Activated naive CD8-positive, alpha-beta T cell treated with anti-CD3 and anti-CD28 coated beads, Interleukin-2, amount 50 U/mL, for 24 hours (primary cell): ENCODE data around the gene KIF18B.

Source experiments
- ATAC-seq: fragments of 150-1000 bp; cut with Tn5 transposase; one replicate; pipeline ENCODE4 v1.10.0; 2021
- DNase-seq: peaks from one replicate; pipeline ENCODE4 v3.0.0; 2021
- H3K27ac Mint-ChIP-seq: one replicate; pipeline ENCODE4 v1.8.0; 2021; ENCODE audit warnings: mild to moderate bottlenecking, mixed read lengths
- H3K27me3 Mint-ChIP-seq: one replicate; pipeline ENCODE4 v1.8.0; 2021; ENCODE audit warnings: mixed read lengths
- H3K36me3 Mint-ChIP-seq: one replicate; pipeline ENCODE4 v1.8.0; 2021; ENCODE audit warnings: low read depth, mixed read lengths
- H3K4me1 Mint-ChIP-seq: one replicate; pipeline ENCODE4 v1.8.0; 2021; ENCODE audit warnings: mixed read lengths
- H3K4me3 Mint-ChIP-seq: one replicate; pipeline ENCODE4 v1.8.0; 2021; ENCODE audit warnings: mild to moderate bottlenecking, moderate library complexity, mixed read lengths
- H3K9me3 Mint-ChIP-seq: one replicate; pipeline ENCODE4 v1.8.0; 2021; ENCODE audit warnings: mixed read lengths

KIF18B gene

GRCh38 chr17:44933824-44934744 lies 13.5 kb downstream of the KIF18B start:
- Mint-ChIP-seq H3K36me3 (peaks cover 50% of the 10 kb centered on the region), H3K9me3 (no peaks in the 10 kb centered on the region)

GRCh38 chr17:44932787-44933097 lies 14.8 kb downstream of the KIF18B start:
- DNase-seq (no peak), ATAC-seq (no peak)
- no peak overlapping the region for H3K27ac Mint-ChIP-seq
- no peaks in the 10 kb centered on the region for H3K9me3 Mint-ChIP-seq
- H3K4me3 Mint-ChIP-seq = no peak overlapping the region
- no peaks in the 10 kb centered on the region for H3K27me3 Mint-ChIP-seq
- H3K36me3 Mint-ChIP-seq = peaks cover 46% of the 10 kb centered on the region
- no peaks in the 10 kb centered on the region for H3K4me1 Mint-ChIP-seq

More at GRCh38 chr17:44933824-44934744, 13.5 kb downstream of the KIF18B start:
- Mint-ChIP-seq H3K27ac (no peak overlapping the region), H3K4me3 (no peak overlapping the region), H3K4me1 (no peaks in the 10 kb centered on the region), H3K27me3 (no peaks in the 10 kb centered on the region)
- DNase-seq (no peak), ATAC-seq (no peak)

DNA sequence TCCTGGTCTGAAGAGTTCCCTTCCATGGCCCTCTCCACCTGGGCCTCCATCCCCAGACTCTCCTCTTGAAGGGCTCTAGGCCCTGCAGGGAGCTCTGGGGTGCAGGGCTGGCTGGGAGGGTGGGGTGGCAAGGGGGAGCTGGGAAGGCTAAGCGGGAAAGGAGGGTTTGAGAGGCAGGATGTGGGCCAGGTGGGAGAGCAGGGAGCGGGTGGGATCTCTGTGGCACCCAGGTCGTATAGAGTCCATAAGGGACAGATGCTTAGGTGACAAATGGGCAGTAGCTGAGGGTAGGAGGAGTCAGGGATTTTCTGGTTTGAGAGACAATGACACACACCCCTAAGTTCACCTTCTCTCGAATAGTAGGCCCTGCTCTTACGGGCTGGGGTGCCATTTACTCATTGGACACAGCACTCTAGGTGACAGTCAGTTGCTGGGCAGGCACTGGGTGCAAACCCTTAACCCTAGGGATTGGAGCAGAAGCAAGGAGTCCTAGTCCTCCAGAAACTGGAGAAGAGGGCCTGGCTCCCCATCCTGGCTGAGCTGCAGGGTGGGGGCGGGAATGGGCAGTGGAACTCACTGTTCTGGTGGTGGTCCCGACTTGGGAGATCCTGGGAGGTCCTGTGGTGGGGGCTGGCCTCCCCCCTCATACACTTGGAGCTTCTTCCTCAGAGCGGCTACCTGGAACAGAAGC lies 15.3 kb downstream of the KIF18B start:
- H3K36me3 Mint-ChIP-seq = peaks cover 46% of the 10 kb centered on the region
- no peak overlapping the region for H3K27ac Mint-ChIP-seq
- no peaks in the 10 kb centered on the region for H3K4me1 Mint-ChIP-seq
- no peaks in the 10 kb centered on the region for H3K27me3 Mint-ChIP-seq
- no peaks in the 10 kb centered on the region for H3K9me3 Mint-ChIP-seq
- no peak for ATAC-seq
- H3K4me3 Mint-ChIP-seq = no peak overlapping the region
- no peak for DNase-seq

DNA sequence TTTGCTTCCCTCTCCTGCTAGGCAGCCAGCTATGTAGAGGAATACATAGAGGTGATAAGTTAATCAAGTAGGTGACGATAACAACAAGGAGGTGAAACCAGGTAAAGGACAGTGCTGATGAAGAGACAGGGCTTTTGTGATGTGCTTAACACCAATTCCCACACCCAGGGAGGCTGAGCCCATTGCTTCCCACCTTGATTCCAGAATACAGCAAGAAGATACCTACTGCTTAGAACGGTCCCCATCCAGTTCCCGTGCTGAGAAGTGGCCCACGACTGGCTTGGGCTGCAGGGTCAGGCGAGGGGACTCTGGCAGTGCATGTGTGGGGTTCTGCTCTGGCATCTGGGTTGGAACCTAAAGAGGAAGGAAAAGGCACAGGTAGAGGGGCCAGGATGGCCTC lies 16.2 kb downstream of the KIF18B start:
- ATAC-seq (no peak), DNase-seq (no peak)
- H3K9me3 Mint-ChIP-seq = no peaks in the 10 kb centered on the region
- no peaks in the 10 kb centered on the region for H3K4me1 Mint-ChIP-seq
- H3K27me3 Mint-ChIP-seq = no peaks in the 10 kb centered on the region
- H3K27ac Mint-ChIP-seq = no peak overlapping the region
- no peak overlapping the region for H3K4me3 Mint-ChIP-seq
- H3K36me3 Mint-ChIP-seq = peaks cover 42% of the 10 kb centered on the region

DNA sequence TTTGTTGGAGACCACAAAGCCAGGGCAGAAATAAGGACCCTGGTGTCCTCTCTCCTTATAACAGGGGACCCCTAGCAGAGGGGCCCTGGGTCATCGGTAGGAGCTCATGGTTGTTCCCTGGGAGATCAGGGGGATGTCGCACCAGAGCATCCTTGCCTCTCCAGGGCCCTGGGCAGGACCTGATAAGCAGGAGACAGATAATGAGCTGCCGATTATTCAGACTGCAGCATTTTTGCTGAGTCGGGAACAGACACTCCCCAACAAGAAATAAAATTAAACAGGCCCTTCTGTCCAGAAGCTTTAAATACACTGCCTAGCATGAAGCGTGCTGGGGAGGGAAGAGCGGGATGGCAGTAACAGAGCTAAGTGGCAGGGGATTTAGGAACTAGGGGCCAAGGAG lies 16.9 kb downstream of the KIF18B start:
- Mint-ChIP-seq H3K27ac (no peak overlapping the region), H3K4me1 (no peaks in the 10 kb centered on the region), H3K27me3 (no peaks in the 10 kb centered on the region), H3K36me3 (peaks cover 43% of the 10 kb centered on the region), H3K4me3 (no peak overlapping the region), H3K9me3 (no peaks in the 10 kb centered on the region)
- ATAC-seq = no peak
- no peak for DNase-seq

GRCh38 chr17:44928950-44929720 lies 18.4 kb downstream of the KIF18B start:
- Mint-ChIP-seq H3K9me3 (no peaks in the 10 kb centered on the region), H3K27ac (no peak overlapping the region), H3K36me3 (peaks cover 38% of the 10 kb centered on the region), H3K4me3 (no peak overlapping the region), H3K27me3 (no peaks in the 10 kb centered on the region), H3K4me1 (no peaks in the 10 kb centered on the region)
- DNase-seq (no peak), ATAC-seq (no peak)

DNA sequence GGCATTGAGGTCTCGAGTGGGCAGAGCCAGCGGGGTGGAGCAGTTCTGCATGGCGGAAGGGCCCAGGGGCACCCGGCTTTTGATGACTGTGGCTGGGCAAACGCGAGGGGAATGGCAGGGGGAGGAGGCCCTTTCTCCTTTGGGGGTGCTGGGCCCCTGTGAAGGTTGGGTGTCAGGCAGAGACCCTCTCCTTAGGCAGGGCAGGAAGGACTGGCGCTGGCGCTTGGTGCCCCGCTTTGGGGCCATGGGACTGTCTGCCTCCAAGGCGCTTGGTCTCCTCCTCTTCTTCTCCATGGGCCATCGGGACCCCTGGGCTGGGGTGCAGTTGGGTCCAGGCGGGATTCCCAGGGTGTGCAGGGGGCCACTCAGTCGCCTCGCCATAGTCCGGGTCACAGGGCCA lies 19.4 kb downstream of the KIF18B start:
- Mint-ChIP-seq H3K36me3 (peaks cover 30% of the 10 kb centered on the region), H3K9me3 (no peaks in the 10 kb centered on the region), H3K27ac (no peak overlapping the region), H3K4me1 (no peaks in the 10 kb centered on the region), H3K27me3 (no peaks in the 10 kb centered on the region), H3K4me3 (no peak overlapping the region)
- ATAC-seq (no peak), DNase-seq (no peak)

GRCh38 chr17:44927696-44928095 lies 19.9 kb downstream of the KIF18B start:
- Mint-ChIP-seq H3K4me3 (no peak overlapping the region), H3K4me1 (no peaks in the 10 kb centered on the region), H3K36me3 (peaks cover 30% of the 10 kb centered on the region), H3K9me3 (no peaks in the 10 kb centered on the region), H3K27ac (no peak overlapping the region), H3K27me3 (no peaks in the 10 kb centered on the region)
- DNase-seq (no peak), ATAC-seq (no peak)

DNA sequence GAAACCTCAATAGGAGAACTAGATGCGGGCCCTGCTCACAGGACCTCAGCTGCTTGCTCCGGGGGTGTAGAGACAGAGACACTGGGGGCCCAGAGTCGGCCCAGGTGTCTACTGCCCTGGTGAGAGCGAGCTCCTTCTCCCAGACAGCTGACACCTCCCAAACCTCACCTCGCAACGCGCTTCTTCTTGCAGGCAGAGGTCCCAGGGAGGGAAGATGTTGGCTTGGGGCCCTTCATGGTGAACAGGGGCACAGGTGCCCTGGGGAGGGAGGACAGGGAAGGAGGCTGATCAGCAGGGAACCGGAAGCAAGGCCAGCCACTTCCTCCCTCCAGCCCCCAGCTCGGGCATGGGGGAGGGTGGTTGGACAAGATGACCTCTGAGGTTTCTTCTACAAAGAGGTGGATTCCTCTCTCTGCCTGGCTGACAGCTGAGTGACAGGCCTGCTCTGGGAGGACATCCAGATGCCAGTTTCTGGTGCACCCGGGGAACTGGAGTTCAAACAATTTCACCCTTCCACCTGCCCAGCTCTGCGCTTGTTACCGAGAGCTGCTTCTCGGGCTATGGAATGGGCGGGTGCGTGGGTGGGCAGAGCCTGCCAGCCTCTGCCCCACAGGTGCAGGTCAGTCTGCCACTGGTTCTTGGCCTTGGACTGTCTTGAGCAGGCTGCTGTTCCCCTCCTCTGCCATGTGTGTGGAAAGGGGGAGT lies 20.6 kb downstream of the KIF18B start:
- ATAC-seq = no peak
- H3K27ac Mint-ChIP-seq = no peak overlapping the region
- no peaks in the 10 kb centered on the region for H3K4me1 Mint-ChIP-seq
- H3K36me3 Mint-ChIP-seq = peaks cover 28% of the 10 kb centered on the region
- H3K27me3 Mint-ChIP-seq = no peaks in the 10 kb centered on the region
- H3K9me3 Mint-ChIP-seq = no peaks in the 10 kb centered on the region
- no peak overlapping the region for H3K4me3 Mint-ChIP-seq
- no peak for DNase-seq

DNA sequence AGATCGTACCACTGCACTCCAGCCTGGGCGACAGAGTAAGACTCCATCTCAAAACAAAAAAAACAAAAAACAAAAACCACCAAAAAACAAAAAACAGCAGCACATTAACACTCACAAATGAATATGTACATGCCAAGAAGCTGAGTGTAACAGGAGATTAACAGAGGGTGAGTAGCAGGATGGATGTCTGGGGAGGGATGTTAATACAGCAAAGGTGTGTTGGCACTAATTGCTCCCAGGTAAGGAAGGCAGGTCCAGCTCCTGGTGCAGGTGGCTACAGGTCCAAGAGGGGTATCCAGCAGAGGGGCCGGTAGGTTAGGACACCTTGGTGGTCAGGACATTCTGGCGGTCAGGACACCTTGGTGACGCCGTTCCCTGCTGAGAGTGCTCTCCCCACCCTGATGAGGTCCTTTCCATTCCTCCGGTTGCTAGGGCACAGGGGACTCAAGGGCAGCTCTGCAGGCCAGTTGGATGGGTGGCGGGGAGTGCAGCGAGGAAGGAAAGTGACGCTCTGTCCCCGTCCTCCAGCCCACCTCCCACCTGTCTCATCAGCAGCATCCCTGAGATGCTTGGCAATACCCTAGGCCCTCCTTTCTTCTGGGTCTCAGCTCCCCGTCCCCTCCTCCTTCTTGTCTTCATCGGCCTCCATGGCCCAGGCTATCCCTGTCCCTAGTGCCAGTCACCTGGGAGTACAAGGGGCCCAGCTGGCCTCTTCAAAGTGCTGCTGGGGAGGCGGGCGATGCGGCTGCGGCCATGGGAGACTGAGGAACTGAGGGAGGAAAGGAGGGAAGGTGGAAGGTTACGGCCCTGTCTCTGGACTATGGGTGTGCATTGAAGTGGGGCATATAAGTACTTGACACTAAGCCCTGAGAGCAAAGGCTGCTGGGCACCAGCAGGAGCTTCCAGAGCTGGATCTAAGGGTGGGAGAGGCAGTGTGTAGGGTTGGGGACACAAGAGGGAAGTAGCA lies 21.6 kb downstream of the KIF18B start:
- DNase-seq (no peak), ATAC-seq (no peak)
- H3K27me3 Mint-ChIP-seq = no peaks in the 10 kb centered on the region
- H3K27ac Mint-ChIP-seq = peak overlapping the region; percentile 11
- H3K4me3 Mint-ChIP-seq = no peak overlapping the region
- H3K36me3 Mint-ChIP-seq = peaks cover 20% of the 10 kb centered on the region
- H3K4me1 Mint-ChIP-seq = no peaks in the 10 kb centered on the region
- H3K9me3 Mint-ChIP-seq = no peaks in the 10 kb centered on the region

DNA sequence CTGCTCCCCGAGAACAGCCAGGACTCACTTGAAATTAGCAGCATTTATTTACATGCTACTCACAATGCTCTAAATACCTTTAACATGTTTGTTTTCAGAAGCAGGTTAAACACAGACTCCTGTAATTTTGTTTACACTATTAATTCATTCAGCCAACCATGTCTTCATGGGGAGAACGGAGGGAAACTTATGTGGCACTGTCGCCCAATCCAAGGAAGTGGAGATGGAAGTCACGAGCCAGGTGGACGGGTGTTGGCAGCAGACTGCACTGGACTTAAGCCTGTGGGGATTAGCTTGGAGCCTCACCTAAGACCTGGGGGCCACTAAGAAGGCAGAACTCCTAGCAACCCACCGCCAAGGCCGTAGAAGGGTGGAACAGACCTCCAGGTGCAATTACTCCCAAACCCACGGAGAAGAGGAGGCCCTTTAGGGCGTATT lies 23.4 kb downstream of the KIF18B start:
- DNase-seq (no peak), ATAC-seq (no peak)
- no peak overlapping the region for H3K4me3 Mint-ChIP-seq
- H3K9me3 Mint-ChIP-seq = no peaks in the 10 kb centered on the region
- peaks cover 11% of the 10 kb centered on the region for H3K36me3 Mint-ChIP-seq
- H3K27ac Mint-ChIP-seq = no peak overlapping the region
- H3K4me1 Mint-ChIP-seq = peaks cover 5% of the 10 kb centered on the region
- peaks cover 10% of the 10 kb centered on the region for H3K27me3 Mint-ChIP-seq

DNA sequence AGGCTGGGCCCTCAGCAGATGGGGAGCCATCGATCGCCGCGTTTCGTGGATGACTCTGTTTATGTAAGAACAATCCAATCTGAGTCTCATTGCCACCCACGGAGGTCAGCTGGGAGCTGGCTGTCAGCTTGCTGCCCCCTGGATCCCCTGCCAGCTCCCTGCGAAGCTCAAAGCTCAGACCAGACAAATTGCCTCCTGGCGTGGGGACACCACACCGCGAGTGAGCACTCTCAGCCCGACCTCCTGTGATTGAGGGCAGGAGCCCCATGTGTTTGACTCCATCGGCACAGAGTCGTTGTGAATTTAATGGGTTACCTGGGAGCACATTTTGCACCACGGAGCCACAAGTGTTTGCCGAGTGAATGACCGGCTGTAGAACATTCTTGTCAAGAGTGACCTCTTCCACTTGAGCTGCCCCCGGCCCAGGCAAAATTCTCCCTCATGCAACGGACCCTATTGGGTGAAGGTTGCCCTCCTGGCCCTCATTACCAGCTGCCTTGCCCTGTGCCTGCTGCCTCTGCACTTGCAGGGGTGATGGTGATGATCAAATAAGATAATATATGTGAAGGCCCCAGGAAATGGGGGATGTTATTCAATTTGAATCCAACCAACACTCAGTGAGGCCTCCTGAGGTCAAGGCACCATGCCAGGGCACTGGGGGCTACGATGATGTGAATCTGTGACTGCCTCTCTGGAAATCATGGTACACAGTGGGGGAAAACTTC lies 24.7 kb downstream of the KIF18B start:
- Mint-ChIP-seq H3K4me1 (peaks cover 5% of the 10 kb centered on the region), H3K36me3 (peaks cover 9% of the 10 kb centered on the region), H3K27ac (no peak overlapping the region), H3K9me3 (no peaks in the 10 kb centered on the region), H3K4me3 (no peak overlapping the region), H3K27me3 (peaks cover 10% of the 10 kb centered on the region)
- ATAC-seq (no peak), DNase-seq (no peak)

GRCh38 chr17:44922136-44922535 lies 25.4 kb downstream of the KIF18B start:
- Mint-ChIP-seq H3K4me1 (peaks cover 5% of the 10 kb centered on the region), H3K4me3 (no peak overlapping the region), H3K9me3 (no peaks in the 10 kb centered on the region), H3K27ac (no peak overlapping the region), H3K36me3 (peaks cover 7% of the 10 kb centered on the region), H3K27me3 (peaks cover 10% of the 10 kb centered on the region)
- no peak for DNase-seq
- no peak for ATAC-seq
